Stimulated activated naive CD4-positive, alpha-beta T cell (primary cell): ENCODE measurements around the gene DHRSX.
"Not testable (repeated sequence)": the region's sequence is repeated elsewhere in the genome, so short reads cannot be mapped to it uniquely, and the experiment has no call there.

Experiments
- DNase-seq, 6 experiments: peaks; one replicate each; lab custom pipeline; 2025; lab: John Stamatoyannopoulos, UW

Gene DHRSX

DNA sequence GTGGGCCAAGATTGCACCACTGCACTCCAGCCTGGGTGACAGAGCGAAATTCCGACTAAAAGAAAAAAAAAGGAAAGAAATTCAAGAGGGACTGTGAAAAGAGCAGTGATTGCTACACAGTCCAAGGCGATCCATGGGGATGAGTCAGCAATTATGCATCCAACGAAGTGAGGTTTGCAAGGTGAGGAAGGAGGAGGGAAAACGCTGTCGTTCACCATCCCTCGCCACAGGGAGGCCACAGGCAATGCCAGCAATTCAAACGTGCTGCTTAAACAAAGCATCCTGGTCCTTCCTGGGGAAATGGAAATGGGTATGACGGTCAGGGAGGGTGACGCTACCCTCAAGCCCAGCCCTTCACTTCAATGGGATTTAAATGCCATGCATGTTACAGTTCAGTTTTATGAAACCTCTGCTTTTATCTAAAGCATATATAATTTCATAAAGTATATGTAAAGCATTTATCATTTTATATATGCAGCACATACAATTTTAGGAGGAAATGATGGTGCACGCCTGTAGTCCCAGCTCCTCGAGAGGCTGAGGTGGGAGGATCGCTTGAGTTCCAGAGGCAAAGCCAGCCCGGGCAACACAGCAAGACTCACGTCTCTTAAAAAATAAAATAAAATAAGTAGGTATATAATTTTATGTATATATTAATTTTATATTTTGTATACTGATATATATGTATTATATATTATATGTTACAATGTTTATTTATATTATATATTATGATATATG, 108.7 kb downstream of the DHRSX start:
- DNase-seq = no peak

DNA sequence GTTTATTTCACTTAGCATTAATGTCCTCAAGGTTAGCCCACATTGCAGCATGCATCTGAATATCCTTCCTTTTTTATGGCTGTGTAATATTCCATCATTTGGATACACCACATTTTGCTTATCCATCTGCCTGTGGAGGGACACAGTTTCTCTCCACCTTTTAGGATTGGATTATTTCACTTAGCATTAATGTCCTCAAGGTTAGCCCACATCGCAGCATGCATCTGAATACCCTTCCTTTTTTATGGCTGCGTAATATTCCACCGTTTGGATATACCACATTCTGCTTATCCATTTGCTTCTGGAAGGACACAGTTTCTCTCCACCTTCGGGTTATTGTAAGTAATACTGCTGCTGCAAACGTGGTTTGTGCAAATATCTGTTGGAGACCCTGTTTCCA, 110.0 kb downstream of the DHRSX start:
- DNase-seq = no peak

DNA sequence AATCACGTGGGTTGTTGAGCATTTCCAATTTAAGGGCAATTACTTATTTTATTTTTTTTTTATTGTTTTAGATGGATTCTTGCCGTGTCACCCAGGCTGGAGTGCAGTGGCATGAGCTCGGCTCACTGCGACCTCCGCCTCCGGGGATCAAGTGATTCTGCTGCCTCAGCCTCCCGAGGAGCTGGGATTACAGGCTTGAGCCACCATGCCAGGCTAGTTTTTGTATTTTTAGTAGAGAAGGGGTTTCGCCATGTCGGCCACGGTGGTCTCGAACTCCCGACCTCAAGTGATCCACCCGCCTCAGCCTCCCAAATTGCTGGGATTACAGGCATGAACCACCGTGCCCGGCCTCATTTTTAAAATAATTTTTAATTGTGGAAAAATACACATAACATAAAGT, 111.0 kb downstream of the DHRSX start:
- DNase-seq = not testable (repeated sequence)

DNA sequence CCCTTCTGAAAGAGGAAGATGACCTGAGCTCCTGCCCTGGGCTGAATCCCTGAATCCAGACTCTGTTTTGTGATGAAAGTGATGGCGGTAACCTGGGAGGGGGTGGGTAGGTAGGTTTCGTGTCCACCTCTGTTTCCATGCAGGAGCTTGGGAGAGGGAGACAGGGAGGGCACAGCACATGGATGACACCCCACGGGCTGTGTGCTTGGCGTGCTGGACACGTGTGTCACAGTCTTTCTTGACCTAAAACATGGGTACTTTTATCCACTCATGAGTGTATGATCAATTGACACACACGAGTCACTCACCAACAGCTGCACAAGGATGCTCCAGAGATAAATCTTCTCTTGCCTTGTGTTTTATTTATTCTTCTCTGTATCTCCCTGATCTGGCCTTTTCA, 111.5 kb downstream of the DHRSX start:
- no peak for DNase-seq

DNA sequence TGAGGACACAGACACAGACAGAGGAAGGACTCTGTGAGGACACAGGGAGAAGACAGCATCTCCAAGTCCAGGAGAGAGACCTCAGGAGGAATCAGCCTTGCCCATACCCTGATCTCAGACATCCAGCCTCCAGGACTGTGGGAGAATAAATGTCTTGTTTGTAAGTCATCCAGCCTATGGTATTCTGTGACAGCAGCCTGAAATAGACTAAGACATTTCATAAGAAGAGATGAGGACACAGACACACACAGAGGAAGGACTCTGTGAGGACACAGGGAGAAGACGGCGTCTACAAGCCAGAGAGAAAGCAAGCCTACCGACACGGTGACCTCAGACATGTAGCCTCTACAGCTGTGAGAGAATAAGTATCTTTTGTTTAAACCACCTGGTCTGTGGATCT, 112.1 kb downstream of the DHRSX start:
- DNase-seq = no peak

DNA sequence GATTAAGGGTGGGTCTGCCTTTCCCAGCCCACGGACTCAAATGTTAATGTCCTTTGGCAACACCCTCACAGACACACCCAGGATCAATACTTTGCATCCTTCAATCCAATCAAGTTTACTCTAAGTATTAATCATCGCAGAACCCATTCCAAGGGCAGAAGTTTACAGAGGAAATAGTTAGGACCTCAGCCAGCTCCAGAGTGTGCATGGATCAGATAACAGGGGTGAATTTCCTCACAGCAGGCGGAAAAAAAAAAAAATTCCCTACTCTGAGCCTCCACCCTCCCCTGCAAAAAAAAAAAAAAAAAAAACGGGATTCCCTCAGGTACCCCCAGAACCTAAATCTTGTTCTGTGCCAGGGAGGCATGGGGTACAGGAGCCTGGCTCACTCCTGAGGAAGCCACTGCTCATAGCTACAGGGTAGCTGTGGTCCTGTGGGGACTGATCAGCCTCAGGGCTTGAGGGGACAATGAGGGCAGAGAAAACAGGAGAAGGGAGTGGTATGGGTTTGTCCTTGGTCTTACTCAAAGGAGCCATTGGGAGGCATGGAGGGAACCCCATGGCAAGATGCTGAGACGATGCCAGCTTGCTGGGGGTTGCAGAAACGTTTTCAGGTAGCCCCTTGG, 113.0 kb downstream of the DHRSX start:
- DNase-seq = no peak

DNA sequence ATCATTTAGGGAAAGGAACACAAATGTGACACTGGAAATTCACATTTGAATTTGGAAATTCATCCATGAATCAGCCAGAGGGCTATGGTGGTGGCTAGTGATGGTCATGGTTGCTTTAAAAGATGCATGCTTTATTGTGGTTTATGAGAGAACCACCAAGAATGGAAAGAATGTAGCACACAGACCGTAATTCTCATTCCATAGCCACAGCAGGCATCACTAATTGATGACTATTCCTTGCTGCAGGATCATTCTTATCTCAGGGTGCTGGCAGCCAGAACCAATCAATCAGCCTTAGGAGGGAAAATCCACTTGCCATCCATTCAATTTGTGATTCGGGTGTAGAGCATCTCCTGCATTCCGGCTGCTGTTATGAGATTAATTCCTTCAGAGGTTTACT, 115.6 kb downstream of the DHRSX start:
- DNase-seq = no peak

DNA sequence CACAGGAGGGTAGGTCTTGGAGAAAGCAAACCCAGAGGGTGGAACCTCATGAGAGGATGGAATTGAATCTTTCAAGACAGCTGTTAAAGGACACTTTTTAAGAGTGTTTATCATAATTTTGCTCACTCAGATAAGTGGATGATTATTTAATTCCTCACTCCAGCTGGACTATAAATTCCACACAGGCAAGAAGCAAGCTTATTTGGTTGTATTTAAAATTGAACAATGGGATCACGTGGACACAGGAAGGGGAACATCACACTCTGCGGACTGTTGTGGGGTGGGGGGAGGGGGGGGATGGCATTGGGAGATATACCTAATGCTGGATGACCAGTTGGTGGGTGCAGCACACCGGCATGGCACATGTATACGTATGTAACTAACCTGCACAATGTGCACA, 116.3 kb downstream of the DHRSX start:
- no peak for DNase-seq

DNA sequence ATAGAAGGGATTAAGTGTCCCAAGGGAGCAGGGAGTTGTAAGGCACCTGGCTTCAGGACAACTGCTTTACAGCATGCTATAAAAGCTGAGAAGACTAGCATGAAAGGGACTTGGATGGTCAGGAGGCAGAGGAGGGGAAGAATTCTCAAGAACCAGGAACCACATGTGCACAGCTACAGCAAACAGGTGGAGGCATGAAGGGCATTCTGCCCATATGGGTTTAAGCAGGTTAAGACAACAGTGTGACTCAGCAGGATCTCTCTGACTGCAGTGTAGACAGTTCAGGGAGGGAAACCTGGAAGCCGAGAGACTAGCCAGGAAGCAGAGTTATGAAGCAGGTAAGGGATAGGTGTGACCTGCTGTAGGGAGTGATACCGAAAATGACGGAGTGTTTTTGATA, 117.0 kb downstream of the DHRSX start:
- DNase-seq = no peak

DNA sequence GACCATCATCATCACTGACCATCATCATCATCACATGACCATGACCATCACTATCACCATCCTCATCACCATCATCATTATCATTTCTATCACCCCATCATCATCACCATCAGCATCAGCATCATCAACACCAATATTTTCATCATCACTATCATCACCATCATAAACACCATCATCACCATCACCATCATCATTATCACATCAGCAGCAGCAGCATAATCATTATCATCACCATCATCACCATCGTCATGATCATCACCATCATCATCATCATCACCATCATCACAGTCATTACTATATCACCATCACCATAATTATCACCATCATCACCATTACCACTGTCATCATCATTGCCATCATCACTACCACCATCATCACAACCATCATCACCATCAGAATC, 117.6 kb downstream of the DHRSX start:
- DNase-seq = no peak

DNA sequence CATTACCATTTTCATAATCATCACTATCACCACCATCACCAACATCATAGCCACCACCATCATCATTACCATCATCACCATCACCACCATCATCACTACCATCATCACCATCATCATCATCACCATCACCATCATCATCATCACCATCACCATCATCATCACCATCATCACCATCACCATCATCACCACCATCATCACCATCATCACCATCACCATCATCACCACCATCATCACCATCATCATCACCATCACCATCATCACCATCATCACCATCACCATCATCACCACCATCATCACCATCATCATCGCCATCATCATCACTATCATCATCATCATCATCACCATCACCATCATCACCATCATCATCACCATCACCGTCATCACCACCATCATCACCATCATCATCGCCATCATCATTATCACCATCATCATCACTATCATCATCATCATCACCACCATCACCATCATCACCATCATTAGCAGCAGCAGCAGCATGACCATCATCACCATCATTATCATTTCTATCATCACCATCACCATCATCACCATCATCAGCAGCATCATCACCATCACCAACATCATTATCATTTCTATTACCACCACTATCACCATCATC, 118.2 kb downstream of the DHRSX start:
- not testable (repeated sequence) for DNase-seq

DNA sequence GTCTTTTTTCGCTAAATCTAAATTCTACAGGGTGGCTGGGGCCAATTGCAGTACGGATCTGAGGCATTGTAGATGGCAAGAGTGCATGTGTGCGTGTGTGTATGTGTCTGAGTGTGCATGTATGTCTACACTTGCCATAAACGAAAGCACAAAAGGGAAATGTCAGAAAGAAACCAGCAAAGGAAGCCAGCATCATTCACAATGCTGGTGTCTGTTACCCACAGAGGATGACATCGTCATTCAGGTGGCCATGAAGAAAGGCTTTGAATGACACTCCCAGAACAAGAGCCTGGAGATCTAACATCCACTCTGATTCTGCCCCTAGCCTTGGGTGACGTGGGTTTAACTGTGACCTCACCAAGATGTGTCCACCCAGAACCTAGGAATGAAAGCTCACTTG, 124.6 kb downstream of the DHRSX start:
- DNase-seq = no peak

DNA sequence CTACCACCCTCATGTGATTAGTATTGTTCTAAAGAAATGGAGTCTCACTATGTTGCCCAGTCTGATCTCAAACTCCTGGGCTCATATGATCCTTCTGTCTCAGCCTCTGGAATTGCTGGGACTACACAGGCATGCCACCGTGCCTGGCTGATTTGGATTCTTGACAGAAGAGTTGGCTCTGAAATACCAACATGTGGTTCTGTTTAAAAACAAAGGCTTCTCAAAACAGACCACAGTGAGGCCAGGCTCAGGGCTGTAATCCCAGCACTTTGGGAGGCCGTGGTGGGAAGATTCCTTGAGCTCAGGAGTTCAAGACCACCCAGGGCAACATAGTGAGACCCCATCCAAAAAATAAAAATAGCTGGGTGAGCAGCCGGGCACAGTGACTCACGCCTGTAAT, 126.7 kb downstream of the DHRSX start:
- no peak for DNase-seq

DNA sequence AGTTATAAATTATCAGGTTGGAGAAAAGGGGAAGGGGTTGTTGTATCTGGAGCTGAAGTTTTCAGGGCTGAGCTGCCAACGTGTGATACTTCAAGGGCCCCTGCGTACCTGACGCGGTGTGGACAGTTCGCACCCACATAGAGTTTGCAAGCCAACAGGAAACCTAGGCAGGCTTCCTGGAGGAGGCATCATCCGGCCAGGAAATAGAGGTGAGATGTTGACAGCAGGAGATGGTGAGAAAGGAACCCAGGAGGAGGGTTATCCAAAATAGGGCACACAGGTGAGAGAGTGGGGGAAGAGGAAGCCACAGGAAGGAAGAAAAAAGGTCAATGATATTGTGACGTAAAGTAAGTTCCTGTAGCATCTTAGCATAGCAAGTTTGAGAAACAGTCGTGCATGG, 127.2 kb downstream of the DHRSX start:
- DNase-seq = no peak

DNA sequence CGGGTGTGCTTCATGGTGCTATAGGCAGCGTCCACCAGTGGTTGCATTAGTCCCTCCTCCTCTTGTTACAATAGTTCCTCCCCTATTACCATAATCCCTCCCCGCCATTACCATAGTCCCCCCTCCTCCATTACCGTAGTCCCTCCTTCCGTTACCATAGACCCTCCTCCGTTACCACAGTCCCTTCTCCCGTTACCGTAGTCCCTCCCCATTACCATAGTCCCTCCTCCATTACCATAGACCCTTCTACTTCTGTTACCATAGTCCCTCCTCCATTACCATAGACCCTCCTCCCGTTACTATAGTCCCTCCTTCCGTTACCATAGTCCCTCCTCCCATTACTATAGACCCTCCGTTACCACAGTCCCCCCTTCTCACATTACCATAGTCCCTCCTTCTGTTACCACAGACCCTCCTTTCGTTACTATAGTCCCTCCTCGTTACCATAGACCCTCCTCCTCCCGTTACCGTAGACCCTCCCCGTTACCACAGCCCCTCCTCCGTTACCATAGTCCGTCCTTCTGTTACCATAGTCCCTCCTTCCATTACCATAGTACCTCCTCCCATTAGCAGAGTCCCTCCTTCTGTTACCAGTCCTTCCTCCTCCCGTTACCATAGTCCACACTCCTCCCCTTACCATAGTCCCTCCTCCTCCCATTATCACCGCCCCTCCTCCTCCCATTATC, 129.6 kb downstream of the DHRSX start:
- DNase-seq = no peak

DNA sequence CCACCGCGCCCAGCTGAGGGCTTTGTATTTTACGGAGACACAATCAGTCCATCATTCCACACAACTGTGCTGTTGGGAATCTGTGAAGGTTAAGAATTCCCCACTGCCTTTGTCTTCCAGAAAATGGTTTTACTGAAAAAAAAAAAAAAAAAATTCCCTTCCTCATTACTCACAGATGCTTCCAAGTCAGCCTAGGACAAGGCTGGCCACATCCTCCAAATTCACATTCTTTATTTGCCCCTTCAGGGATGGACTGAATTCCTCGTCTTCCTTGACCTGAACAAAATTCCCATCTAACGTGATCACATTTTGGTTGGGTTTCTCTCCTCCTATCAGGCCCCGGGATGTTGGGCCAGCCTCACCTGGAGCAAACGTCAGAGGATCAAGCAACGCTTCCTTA, 130.3 kb downstream of the DHRSX start:
- no peak for DNase-seq

DNA sequence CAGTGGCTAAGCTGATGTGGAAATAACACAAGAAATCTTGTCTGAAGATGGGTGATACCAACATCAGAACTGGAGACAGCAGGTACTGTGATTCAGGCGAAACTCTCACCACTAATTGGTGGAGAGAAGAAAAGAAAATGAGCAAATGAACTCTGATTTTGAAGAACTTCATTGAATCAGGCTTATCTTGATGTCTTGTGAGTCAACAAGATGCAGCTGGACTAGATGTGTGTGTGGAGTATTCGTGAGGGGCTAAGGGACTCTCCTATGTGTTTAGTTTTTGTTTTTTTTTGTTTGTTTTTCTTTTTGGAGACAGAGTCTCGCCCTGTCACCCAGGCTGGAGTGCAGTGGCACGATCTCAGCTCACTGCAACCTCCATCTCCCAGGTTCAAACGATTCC, 131.6 kb downstream of the DHRSX start:
- no peak for DNase-seq

DNA sequence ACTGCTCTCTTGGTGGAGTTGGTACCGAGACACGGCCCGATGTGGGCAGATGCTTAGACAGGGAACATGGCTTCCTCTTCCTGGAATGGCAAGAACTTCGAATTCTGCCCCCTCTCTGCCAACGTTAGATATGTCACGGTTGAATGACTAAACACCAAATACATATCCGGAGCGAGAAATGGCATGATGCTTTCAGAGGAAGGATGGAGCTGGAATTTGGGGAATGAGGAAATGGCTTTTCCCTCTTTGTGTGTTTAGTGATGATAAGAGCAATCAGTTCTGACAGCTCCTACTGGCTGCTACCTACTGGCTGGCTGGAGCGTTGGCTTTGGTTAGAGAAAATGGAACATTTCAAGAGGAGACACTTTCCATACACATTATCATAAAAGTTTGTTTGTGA, 140.0 kb downstream of the DHRSX start:
- DNase-seq = no peak

DNA sequence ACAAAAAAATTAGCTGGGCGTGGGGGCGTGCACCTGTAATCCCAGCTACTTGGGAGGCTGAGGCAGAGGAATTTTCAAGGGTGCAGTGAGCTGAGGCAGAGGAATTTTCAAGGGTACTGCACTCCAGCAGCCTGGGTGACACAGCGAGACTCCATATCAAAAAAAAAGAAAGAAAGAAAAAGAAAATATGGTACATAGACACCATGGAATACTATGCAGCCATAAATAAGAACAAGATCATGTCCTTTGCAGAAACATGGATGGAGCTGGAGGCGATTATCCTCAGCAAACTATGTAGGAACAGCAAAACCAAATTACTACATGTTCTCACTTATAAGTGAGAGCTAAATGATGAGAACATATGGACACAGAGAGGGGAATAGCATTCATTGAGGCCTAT, 141.3 kb downstream of the DHRSX start:
- DNase-seq = not testable (repeated sequence)

DNA sequence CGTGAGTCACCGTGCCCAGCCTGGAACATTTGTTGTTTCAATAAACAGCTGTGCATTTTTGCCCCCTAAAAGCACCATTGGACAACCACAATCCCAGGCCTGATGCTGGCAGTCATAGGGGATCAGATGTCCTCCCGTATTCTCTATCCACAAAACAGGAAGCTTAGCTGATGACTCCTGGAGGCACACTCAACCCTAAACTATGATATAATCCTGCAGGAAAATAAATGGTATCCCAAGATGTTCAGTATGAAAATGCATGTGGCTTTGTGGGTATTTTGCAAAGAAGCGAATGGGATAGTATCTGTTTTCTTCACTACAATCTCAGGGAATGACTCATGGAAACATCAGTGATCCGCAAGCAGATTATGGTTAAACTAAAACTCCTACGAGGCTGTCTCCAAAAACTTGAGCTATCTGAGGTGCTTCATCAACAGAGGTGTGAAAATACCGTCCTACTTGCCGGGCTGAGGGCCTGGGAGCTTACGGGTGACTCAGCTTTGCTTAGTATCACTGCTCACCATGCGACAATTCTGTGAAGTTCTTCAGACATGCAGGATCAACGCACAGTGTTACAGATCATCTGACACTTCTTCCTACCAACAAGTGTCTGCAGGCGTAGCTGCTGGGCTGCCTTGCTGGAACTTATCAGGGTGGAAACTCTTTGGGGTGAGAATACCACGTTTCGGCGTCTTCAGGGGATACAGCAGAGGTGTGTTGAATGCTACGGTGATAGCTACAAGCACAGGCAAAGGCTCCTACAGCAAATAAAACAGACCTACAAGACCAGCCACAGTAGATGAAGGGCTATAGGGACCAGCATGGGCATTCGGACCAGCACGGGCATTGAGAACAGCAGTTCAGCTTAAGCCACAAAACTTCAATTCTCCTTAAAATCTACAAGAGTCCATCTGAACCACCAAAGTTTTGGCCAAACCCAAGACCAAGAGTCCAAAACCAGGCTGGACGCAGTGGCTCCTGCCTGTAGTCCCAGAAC, 148.5 kb downstream of the DHRSX start:
- DNase-seq = no peak

DNA sequence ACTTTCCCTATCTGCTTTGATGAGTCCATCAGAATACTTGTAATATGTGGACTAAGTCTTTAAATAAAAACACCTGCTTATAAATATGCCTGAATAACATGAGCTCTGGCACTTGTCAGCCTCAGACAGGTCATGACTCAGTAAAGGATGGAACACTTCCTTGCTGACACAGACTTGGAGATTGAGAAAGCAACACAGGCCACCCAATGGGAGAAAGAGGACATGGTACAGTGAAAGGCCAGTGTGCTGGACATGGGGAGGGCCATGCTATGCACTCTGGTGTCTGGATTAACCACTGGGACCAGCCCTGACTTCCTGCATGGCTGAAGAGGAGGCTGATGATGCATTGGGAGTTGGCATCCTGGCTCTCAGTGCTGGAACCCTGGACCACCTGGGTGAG, 149.5 kb downstream of the DHRSX start:
- no peak for DNase-seq

DNA sequence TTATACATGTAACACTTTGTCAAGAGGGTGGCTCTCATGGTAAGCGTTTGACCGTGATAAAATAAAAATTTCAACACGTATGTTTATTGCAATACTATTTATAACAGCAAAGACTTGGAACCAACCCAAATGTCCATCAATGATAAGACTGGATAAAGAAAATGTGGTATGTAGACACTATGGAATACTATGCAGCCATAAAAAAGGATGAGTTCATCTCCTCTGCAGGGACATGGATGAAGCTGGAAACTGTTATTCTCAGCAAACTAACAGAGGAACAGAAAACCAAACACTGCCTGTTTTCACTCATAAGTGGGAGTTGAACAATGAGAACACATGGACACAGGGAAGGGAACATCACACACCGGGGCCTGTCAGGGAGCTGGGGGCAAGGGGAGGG, 150.1 kb downstream of the DHRSX start:
- not testable (repeated sequence) for DNase-seq
